Uterus (tissue), 2 donors: Measurements from ENCODE around the gene PFDN5.

Experiments
- POLR2A ChIP-seq, 2 donors: fragments of 450-650 bp; IDR thresholded peaks; one replicate each; pipeline ENCODE4 v1.6.1; 2016; ENCODE audit warnings: antibody characterized with exemption in 2 of 2, mild to moderate bottlenecking in 1 of 2, moderate library complexity in 1 of 2
- TF ChIP-seq, protein P1 (sequence below), 4 experiments: fragments of 200-600 bp in 2 of 4; fragments of 450-650 bp in 2 of 4; sonication (generic) in 2 of 4; IDR thresholded peaks; one replicate each; pipeline ENCODE4 v1.5.1; 2016 to 2019; ENCODE audit warnings: antibody characterized with exemption in 4 of 4, mild to moderate bottlenecking in 2 of 4, moderate library complexity in 1 of 4

DNA sequence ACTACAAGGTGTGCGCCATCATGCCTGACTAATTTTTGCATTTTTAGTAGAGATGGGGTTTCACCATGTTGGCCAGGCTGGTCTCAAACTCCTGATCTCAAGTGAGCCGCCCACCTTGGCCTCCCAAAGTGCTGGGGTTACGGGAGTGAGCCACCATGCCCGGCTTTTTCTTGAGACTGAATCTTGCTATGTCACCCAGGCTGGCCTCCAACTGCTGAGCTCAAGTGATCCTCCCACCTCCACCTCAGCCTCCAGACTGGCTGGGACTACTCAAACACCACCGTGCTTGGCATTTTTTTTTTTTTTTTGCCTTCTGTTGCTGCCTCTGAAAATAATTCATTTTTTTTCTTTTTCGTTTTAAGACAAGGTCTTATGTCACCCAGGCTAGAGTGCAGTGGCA, 35.5 kb upstream of the PFDN5 start:
- TF ChIP-seq, protein P1, sequence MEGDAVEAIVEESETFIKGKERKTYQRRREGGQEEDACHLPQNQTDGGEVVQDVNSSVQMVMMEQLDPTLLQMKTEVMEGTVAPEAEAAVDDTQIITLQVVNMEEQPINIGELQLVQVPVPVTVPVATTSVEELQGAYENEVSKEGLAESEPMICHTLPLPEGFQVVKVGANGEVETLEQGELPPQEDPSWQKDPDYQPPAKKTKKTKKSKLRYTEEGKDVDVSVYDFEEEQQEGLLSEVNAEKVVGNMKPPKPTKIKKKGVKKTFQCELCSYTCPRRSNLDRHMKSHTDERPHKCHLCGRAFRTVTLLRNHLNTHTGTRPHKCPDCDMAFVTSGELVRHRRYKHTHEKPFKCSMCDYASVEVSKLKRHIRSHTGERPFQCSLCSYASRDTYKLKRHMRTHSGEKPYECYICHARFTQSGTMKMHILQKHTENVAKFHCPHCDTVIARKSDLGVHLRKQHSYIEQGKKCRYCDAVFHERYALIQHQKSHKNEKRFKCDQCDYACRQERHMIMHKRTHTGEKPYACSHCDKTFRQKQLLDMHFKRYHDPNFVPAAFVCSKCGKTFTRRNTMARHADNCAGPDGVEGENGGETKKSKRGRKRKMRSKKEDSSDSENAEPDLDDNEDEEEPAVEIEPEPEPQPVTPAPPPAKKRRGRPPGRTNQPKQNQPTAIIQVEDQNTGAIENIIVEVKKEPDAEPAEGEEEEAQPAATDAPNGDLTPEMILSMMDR (IDR thresholded peaks at IDR 0.05) = no peak
- TF ChIP-seq POLR2A (IDR thresholded peaks at IDR 0.05) = no peak
